Measurements from ENCODE around the gene OGFOD2.
"Not testable (repeated sequence)": the region's sequence is repeated elsewhere in the genome, so short reads cannot be mapped to it uniquely, and the experiment has no call there.

The OGFOD2 gene

DNA sequence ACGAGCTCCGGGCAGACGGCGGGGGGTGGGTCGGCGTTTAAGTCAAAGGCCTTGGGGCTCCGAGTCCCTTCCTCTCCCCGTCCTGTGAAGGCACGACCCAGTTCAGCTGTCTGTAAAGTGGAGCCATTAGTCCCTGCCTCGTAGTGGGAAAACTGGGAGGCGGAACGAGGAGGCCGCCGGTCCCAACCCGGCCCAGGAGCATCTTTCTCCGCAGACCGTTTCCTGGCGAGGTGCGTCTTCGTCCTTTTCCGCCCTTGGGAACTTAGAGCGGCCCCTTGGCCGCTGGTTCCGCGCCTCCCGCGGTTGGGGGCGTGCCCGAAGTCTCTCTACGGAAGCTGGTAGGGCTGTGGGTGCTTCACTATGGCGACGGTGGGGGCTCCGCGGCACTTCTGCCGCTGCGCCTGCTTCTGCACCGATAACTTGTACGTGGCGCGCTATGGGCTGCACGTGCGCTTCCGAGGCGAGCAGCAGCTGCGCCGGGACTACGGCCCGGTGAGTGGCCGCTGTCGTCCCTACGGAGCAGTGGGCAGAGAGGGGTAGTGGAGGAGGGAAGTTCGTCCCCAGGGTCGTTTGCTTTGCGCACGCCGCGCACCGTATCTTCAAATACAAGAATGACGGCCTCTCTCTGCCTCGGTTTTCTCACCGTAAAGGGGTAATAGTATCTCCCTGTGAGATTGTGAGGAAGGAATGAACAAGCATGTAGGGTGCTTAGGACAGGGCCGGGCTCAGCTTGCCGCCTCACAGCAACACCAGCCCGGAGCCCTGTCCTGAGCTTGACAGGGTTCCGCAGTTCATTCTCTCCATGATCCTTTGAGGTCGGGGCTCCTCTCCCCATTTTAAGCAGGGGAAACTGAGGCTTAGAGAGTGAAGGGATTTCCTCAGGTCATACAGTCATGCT is at the start of gene OGFOD2:
OGFOD2 (plus strand) TSS at position 353 of the 898 bp plus-strand sequence; CDS start at position 361, 8 bp downstream.
- peak; percentile 84 to 91 for DNase-seq (ENCODE audit: low read depth in 2 of 2)

- DNase-seq (ENCODE audit: low read depth in 2 of 2): no peak
These were observed 47.2 kb upstream of the OGFOD2 start for GRCh38 chr12:122927756-122928403.

DNA sequence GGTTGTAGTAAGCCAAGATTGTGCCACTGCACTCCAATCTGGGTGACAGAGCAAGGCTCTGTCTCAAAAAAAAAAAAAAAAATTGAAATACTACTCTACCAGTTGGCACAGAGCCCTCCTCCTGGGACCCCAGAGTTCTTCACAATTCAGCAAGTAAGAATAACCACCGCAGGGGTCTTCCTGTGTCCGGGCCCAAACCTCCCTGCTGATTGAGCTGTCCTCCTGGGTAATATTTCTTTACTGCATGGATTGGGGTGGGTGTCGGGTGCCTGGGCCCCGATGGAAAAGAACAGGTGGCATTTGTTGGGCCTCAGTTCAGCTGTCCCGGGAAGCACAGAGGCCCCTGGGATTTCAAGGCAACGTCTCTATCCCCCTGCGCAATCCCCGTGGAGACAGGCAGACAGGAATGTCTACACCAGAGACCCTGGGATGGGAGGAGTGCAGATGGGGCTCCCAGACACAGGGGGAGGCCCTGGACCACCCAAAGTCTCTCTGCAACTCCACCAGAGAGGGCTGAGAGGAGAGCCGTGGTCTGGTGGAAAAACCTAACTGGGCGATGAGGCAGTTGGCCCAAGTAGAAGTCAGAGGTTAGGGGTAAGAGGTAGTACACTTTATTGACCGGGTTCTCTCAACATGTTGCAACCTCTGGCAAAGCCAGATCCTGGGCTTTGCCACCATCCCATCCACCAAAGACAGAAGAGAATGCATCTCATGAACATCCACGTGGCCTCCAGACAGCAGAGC is 46.5 kb upstream of the OGFOD2 start:
- DNase-seq (ENCODE audit: low read depth in 2 of 2): no peak

GRCh38 chr12:122929148-122929538 is 45.9 kb upstream of the OGFOD2 start:
- no peak for DNase-seq (ENCODE audit: low read depth in 2 of 2)

DNA sequence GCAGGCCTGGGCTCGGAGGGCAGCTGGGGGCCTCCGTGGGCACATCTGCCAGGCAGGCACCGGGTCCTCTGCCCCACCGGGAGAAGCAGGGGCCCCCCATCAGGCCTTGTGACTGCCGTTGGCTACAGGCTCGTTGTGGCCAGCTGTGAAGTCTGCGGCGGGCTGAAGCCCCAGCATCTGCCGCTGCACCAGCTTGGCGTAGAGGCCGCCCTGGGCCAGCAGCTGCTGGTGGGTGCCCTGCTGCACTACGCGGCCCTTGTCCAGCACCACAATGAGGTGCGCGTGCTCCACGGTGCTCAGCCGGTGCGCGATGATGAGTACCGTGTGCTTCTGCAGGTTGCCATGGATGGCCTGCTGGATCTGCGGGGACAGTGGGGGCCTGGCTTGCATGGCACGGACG is 45.2 kb upstream of the OGFOD2 start:
- DNase-seq (ENCODE audit: low read depth in 2 of 2): no peak

GRCh38 chr12:122932207-122932606 is 42.8 kb upstream of the OGFOD2 start:
- DNase-seq (ENCODE audit: low read depth in 2 of 2): no peak

- DNase-seq (ENCODE audit: low read depth in 2 of 2): no peak
These were observed 40.3 kb upstream of the OGFOD2 start for GRCh38 chr12:122934722-122935121.

GRCh38 chr12:122935318-122935717 is 39.7 kb upstream of the OGFOD2 start:
- no peak for DNase-seq (ENCODE audit: low read depth in 2 of 2)

GRCh38 chr12:122937622-122938091 is 37.4 kb upstream of the OGFOD2 start:
- no peak for DNase-seq (ENCODE audit: low read depth in 2 of 2)

GRCh38 chr12:122939125-122939524 is 35.9 kb upstream of the OGFOD2 start:
- DNase-seq (ENCODE audit: low read depth in 2 of 2): no peak

- DNase-seq (ENCODE audit: low read depth in 2 of 2): not testable (repeated sequence)
These were observed 33.7 kb upstream of the OGFOD2 start for GRCh38 chr12:122941351-122941750.

- no peak for DNase-seq (ENCODE audit: low read depth in 2 of 2)
These were observed 32.4 kb upstream of the OGFOD2 start for GRCh38 chr12:122942637-122943036.

DNA sequence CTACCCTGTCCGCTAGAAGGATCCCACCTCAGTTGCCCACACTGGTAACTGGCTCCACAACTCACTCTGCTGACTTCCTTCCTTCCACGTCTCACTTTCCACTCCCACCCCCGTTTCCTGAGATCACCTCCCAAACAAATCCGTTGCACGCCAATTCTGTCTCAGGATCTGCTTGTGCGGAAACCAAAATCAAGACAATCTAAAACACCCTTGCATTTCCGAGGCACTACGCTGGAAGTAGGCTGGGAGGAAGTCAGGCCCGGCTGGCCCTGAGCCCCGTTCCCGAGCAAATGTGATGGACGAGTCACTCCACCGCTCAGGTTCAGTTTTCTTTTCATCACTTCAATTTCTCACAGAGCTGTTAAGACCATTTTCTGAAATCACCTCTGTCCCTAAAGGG is 31.8 kb upstream of the OGFOD2 start:
- no peak for DNase-seq (ENCODE audit: low read depth in 2 of 2)

GRCh38 chr12:122944605-122945592 is 30.1 kb upstream of the OGFOD2 start:
- no peak for DNase-seq (ENCODE audit: low read depth in 2 of 2)

GRCh38 chr12:122946690-122947341 is 28.2 kb upstream of the OGFOD2 start:
- peak; percentile 74 to 87 for DNase-seq (ENCODE audit: low read depth in 2 of 2)

- no peak for DNase-seq (ENCODE audit: low read depth in 2 of 2)
These were observed 27.7 kb upstream of the OGFOD2 start for GRCh38 chr12:122947352-122947792.

DNA sequence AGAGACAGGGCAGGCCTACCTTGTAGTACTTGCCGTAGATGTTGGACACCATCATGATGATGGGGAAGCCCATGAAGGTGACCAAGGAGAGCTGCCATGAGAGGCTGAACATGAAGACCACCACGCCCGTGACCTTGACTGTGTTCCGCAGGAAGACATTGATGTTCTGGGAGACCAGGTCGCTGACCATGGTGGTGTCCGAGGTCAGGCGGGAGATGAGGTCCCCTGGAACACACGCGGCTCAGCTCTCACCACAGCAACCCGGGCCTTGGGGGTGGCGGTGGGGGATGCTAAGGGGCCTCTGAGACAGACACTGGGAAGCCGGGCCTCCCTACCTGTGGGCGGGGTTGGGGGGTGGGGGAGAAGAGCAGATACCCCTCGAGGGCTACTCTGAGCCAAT is 26.4 kb upstream of the OGFOD2 start:
- no peak for DNase-seq (ENCODE audit: low read depth in 2 of 2)

- DNase-seq (ENCODE audit: low read depth in 2 of 2): no peak
These were observed 25.6 kb upstream of the OGFOD2 start for GRCh38 chr12:122949405-122949804.

- DNase-seq (ENCODE audit: low read depth in 2 of 2): no peak
These were observed 25.0 kb upstream of the OGFOD2 start for GRCh38 chr12:122949816-122950675.

Data from stimulated activated CD4-positive, alpha-beta T cell treated with anti-CD3 and anti-CD28 coated beads, Interleukin-4, amount 100 ng/mL, for 48 hours (primary cell).